ENCODE measurements around the gene ZNHIT6. TPM values are rescaled to one million over a fixed set of nuclear protein-coding genes. Genes with fewer than 3 reads are reported as not detected.

The ZNHIT6 gene
- total and polyA plus RNA-seq, 2 experiments from 2014 or later: 11.1 to 17.4 TPM

DNA sequence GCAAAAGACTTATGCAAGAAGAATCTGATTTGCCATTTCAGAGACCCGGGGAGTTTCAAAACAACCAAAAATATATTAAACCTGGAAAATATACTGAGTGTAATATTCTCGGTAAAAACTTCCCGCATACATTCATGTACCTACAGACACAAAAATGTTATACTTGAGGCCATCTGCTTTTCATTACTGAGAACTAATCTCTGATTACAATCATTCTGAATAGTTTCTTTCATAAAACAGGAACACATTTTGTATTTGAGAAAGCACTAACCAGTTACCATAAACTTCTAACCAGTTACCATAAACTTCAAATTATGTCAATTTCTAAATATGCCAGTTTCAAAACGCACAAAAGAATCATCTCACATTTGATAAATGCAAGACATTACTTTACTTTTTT, 7.8 kb downstream of the ZNHIT6 start:
- no peaks in the 10 kb centered on the region for H3K27me3 ChIP-seq
- no peaks in the 10 kb centered on the region for H3K9me3 ChIP-seq (ENCODE audit: low read depth)
- TF ChIP-seq, protein P1, sequence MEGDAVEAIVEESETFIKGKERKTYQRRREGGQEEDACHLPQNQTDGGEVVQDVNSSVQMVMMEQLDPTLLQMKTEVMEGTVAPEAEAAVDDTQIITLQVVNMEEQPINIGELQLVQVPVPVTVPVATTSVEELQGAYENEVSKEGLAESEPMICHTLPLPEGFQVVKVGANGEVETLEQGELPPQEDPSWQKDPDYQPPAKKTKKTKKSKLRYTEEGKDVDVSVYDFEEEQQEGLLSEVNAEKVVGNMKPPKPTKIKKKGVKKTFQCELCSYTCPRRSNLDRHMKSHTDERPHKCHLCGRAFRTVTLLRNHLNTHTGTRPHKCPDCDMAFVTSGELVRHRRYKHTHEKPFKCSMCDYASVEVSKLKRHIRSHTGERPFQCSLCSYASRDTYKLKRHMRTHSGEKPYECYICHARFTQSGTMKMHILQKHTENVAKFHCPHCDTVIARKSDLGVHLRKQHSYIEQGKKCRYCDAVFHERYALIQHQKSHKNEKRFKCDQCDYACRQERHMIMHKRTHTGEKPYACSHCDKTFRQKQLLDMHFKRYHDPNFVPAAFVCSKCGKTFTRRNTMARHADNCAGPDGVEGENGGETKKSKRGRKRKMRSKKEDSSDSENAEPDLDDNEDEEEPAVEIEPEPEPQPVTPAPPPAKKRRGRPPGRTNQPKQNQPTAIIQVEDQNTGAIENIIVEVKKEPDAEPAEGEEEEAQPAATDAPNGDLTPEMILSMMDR (IDR thresholded peaks at IDR 0.05; ENCODE audit: low read depth, low read length): no peak
- no peak for DNase-seq (ENCODE audit: low read depth in 1 of 2, low spot score in 1 of 2)
- peaks cover 9% of the 10 kb centered on the region for H3K4me1 ChIP-seq (ENCODE audit: low read depth)
- H3K27ac ChIP-seq: no peak overlapping the region
- peaks cover 17% of the 10 kb centered on the region for H3K36me3 ChIP-seq
- H3K4me3 ChIP-seq: no peak overlapping the region

DNA sequence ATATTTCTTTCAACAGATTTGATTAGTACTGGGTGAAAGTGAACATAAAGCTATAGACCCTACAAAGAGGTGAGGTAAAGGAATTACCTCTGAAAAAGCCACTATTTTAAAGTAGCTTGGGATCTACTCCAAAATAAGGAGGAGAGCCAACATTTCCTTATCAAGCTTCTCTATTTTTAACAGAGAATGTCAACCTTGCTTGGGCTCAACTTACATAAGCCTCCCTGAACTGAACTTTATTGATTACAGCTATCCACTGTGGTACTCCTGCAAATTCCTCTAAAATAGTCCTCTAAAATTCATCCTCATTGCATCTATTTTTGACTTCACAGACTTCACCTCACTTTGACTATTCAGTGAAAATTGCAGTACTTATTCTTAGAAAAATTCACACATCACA, 10.3 kb downstream of the ZNHIT6 start:
- H3K27me3 ChIP-seq: no peaks in the 10 kb centered on the region
- H3K9me3 ChIP-seq (ENCODE audit: low read depth): no peaks in the 10 kb centered on the region
- H3K4me1 ChIP-seq (ENCODE audit: low read depth): peaks cover 9% of the 10 kb centered on the region
- peak in 1 of 2 donors; percentile 17 for DNase-seq (ENCODE audit: low read depth in 1 of 2, low spot score in 1 of 2)
- H3K36me3 ChIP-seq: peaks cover 8% of the 10 kb centered on the region
- TF ChIP-seq, protein P1 (IDR thresholded peaks at IDR 0.05; ENCODE audit: low read depth, low read length): no peak
- peak overlapping the region; percentile 53 for H3K27ac ChIP-seq
- H3K4me3 ChIP-seq: no peak overlapping the region

DNA sequence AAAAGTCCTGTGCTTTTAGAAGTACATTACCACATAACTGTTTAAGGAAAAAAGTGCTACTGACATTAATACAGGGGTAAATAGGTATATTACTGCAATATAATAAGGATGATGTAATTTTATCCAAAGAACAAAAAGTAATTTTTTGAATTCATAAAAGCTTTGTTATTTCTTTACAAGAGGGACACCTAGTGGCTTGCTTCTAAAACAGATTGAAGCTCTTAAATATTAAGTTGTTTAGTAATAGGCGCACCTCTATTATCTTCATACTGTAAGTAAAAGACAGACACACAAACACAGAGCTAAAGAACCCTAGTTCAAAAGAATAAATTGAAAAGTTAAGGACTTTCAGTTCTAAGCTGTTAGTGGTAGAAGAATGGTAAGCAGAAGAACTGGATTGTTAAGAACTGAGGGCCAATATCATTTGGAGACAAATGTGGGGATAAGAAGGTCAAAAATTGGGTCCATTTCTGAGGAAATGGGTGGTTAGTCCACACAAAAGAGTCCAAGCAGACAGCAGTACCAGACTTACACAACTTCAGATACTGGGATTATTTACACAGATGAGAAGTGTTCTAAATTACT, 15.4 kb downstream of the ZNHIT6 start:
- TF ChIP-seq, protein P1 (IDR thresholded peaks at IDR 0.05; ENCODE audit: low read depth, low read length): peak; percentile 51
- peak; percentile 3 to 79 for DNase-seq (ENCODE audit: low read depth in 1 of 2, low spot score in 1 of 2)
- H3K27ac ChIP-seq: no peak overlapping the region
- no peak overlapping the region for H3K4me3 ChIP-seq
- H3K9me3 ChIP-seq (ENCODE audit: low read depth): no peaks in the 10 kb centered on the region
- no peaks in the 10 kb centered on the region for H3K27me3 ChIP-seq
- H3K36me3 ChIP-seq: no peaks in the 10 kb centered on the region
- H3K4me1 ChIP-seq (ENCODE audit: low read depth): peaks cover 5% of the 10 kb centered on the region

DNA sequence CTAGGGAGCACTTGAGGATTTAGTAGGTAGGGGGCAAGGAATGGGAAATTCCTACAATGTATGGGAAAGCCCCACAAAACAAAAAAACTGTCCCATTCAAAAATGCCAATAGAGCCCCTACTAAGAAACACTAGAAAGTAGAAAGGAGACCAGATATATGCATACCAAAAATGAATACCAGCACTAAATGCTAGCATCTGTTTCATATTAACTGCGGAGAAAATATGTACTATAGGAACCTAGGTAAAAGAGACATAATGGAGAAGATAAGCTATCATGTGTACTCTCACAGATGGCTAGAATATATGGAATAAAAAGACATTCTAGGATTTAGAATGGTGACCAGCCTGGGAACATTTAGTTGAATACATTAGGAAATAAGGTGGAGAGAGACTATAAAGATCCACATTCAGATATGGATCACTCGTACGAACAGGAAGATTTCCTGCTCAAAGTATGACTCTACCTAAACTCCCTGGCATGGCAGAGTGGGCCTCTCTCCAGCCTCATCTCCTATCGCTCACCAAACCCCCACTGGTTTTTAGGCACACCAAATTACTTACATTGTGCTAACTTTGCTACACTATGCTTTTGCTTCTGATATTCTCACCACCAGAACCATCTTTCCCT, 18.3 kb downstream of the ZNHIT6 start:
- H3K9me3 ChIP-seq (ENCODE audit: low read depth): no peaks in the 10 kb centered on the region
- no peak for DNase-seq (ENCODE audit: low read depth in 1 of 2, low spot score in 1 of 2)
- peaks cover 2% of the 10 kb centered on the region for H3K36me3 ChIP-seq
- no peaks in the 10 kb centered on the region for H3K4me1 ChIP-seq (ENCODE audit: low read depth)
- TF ChIP-seq, protein P1 (IDR thresholded peaks at IDR 0.05; ENCODE audit: low read depth, low read length): no peak
- no peak overlapping the region for H3K4me3 ChIP-seq
- no peak overlapping the region for H3K27ac ChIP-seq
- no peaks in the 10 kb centered on the region for H3K27me3 ChIP-seq

DNA sequence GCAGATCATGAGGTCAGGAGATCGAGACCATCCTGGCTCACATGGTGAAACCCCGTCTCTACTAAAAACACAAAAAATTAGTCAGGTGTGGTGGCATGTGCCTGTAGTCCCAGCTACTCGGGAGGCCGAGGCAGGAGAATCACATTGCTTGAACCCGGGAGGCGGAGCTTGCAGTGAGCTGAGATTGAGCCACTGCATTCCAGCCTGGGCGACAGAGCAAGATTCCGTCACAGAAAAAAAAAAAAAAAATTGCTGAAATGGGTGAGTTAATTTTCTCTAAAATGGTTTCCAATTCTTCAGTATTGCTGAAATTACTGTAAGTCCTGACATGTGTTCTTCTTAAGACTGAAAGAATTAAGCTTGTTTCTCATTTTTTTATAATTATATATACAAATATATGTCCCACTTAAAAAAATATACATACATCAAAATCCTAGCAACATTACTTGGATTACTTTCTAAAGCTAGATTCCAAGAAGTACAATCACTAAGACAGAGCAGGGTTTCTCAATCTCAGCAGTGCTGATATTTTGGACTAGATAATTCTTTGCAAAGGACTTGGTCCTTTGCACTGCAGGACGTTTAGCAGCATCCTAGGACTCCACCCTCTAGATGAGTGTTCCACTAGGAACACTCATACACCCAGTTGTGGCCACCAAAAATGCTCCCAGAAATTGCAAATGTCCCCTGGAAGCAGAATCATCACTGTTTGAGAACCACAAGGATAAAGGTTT, 24.8 kb downstream of the ZNHIT6 start:
- H3K4me1 ChIP-seq (ENCODE audit: low read depth): no peaks in the 10 kb centered on the region
- no peak overlapping the region for H3K27ac ChIP-seq
- no peaks in the 10 kb centered on the region for H3K9me3 ChIP-seq (ENCODE audit: low read depth)
- H3K27me3 ChIP-seq: no peaks in the 10 kb centered on the region
- peaks cover 3% of the 10 kb centered on the region for H3K36me3 ChIP-seq
- H3K4me3 ChIP-seq: no peak overlapping the region
- TF ChIP-seq, protein P1 (IDR thresholded peaks at IDR 0.05; ENCODE audit: low read depth, low read length): no peak
- no peak for DNase-seq (ENCODE audit: low read depth in 1 of 2, low spot score in 1 of 2)
